Activated CD4-positive, CD25-positive, alpha-beta regulatory T cell treated with anti-CD3 and anti-CD28 coated beads, Interleukin-2, amount 50 U/mL, for 24 hours (primary cell): Measurements from ENCODE around the gene ERBB2.

Experiments
- ATAC-seq, 2 donors: fragments of 150-1000 bp; cut with Tn5 transposase; one replicate each; pipeline ENCODE4 v1.10.0; 2021; ENCODE audit warnings: mild to moderate bottlenecking in 1 of 2, moderate library complexity in 1 of 2

ERBB2 gene

DNA sequence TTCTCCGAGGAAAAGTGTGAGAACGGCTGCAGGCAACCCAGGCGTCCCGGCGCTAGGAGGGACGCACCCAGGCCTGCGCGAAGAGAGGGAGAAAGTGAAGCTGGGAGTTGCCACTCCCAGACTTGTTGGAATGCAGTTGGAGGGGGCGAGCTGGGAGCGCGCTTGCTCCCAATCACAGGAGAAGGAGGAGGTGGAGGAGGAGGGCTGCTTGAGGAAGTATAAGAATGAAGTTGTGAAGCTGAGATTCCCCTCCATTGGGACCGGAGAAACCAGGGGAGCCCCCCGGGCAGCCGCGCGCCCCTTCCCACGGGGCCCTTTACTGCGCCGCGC, at the start of gene ERBB2:
Gene ERBB2 (plus strand): TSS at position 247 of the 330 bp plus-strand sequence. CDS start 175 bp downstream, outside the sequence.
- ATAC-seq, result no peak

DNA sequence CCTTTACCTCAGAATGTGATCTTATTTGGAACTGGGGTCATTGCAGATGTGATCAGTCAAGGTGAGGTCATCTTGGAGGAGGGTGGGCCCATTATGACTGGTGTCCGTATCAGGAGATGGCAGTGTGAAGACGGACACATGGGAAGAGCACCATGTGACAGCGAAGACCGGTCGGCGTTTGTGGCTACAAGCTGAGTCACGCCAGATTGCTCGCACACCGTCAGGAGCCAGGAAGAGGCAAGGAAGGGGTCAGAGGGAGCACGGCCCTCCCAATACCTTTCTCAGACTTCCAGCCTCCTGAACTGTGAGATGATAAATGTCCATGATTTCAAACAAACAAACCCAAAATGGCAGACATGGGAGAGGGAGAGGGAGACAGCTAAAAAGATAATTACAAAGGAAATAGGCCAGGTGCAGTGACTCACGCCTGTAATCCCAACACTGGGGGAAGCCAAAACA, 49.7 kb upstream of the ERBB2 start:
- ATAC-seq, result no peak

DNA sequence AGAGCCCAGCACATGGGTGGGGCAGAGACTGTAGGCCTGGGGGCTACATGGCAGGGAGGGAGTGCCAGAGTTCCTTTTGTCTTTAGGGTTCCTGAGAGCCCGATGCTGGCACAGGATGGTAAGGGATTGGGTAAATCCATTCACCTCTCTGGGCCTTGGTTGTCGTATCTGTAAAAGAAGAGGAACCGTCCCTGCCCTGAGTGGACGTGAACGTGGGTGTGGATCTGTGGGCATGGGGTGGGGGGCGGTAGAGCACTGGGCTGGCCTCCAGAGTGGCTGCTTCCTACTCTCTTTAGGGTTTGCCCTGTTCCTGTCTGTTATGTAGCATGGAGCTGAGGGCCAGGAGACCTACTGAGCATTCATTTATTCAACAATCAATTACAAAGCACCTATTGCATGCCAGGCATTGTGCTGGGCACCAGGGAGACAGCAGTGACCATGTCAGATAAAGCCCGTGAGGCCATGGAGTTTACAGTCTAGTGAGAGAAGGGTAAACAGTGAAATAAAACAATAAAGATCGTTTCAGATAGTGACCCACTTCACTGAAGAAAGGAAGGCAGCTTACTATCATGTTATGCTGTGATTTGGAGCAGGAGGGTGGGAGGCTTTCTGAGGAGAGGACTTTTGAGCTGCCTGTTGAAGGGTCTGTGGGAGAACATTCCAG, 47.8 kb upstream of the ERBB2 start:
- ATAC-seq, result no peak

DNA sequence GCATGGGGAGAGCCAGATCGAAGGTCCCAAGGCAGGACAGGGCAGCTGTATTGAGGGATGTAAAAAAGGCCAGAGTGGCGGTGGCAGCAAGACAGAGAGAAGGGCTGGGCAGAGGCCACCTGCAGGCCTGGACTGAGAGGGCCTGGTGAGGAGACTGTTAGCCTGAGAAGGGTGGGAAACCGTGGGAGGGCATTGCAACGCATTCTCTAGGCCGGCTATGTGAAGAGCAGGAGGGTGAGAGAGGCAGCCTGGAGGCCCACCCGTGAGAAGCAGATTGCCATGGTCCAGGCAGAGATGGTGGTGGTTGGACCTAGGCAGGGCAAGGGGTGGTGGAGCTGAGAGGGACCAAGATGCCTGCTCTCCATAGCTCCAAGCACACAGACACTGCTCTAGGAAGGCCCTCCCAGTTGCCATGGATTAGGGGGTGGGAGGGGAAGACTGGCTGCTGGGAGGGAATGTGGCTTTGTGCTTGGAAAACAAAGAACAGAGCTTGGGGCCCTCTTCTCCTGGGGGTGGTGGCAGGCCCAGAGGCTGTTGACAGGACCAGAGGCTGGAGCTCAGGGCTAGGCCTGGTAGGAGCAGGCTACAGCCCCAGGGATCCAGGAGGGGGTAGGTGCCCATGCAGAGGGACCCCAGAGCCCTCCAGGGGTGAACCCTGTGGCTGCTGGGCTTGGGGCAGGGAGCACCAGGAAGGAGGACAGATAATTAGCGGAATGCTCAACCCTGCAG, 47.1 kb upstream of the ERBB2 start:
- no peak for ATAC-seq

DNA sequence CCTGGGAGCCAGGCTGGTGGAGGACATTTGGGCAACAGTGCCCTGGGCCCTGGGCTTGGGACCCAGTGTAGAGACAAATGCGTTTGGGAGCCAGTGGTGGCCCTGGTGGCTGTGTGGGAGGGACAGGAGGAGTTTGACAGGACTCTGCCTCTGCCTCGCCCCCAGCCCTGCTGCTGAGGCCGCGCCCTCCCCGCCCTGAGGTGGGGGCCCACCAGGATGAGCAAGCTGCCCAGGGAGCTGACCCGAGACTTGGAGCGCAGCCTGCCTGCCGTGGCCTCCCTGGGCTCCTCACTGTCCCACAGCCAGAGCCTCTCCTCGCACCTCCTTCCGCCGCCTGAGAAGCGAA, 46.6 kb upstream of the ERBB2 start:
- ATAC-seq, result no peak

DNA sequence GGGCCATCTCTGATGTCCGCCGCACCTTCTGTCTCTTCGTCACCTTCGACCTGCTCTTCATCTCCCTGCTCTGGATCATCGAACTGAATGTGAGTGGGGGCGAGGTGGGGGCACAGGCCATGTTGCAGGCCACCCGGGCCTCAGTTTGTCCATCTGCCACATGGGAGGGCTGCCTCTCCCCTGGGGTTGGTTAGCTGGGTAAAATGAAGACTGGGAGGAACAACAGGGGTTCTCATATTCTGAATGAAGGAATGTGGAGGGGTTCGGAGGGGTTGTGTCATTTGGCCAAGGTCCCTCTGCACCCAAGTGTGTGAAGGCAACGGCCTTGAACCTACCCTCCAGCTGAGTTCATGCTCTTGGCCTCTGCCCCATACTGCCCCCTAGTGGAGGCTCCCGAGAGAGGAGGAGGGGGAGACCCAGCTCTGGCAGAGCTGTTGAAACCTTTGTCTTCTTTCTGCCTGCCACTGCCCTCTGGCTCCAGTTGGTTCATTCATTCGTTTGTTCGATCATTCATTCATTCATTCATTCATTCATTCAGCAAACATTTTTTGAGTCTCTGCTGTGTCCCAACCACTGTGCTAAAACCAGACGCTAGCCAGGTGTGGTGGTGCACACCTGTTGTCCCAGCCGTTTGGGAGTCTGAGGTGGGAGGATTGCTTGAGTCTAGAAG, 46.1 kb upstream of the ERBB2 start:
- ATAC-seq, result peak; percentile 67 to 76

DNA sequence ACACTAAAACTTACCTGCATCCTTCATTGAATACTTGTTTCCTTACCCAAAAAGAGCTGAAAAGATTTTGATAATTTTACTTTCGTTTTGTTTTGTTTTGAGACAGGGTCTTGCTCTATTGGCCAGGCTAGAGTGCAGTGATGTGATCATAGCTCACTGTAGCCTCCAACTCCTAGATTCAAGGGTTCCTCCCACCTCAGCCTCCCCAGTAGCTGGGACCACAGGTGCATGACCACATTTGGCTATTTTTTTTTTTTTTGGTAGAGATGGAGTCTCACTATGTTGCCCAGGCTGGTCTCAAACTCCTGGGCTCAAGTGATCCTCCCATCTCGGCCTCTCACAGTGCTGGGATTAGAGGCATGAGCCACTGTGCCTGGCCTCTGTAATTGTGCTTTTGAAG, 44.8 kb upstream of the ERBB2 start:
- no peak for ATAC-seq

DNA sequence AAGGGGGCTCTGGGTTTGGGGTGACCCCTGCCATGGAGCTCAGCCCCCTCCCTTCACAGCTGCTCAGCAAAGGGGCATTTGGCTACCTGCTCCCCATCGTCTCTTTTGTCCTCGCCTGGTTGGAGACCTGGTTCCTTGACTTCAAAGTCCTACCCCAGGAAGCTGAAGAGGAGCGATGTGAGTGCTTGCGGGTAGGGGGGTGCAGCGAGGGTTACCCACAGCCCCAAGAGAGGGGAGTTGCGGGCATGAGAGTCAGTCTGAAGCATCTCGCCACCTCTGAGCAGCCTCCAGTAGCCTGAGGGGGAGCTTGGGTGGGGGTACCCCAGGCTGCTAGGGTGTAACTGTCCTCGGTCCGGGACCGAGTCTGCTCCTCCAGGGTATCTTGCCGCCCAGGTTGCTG, 41.5 kb upstream of the ERBB2 start:
- no peak for ATAC-seq

DNA sequence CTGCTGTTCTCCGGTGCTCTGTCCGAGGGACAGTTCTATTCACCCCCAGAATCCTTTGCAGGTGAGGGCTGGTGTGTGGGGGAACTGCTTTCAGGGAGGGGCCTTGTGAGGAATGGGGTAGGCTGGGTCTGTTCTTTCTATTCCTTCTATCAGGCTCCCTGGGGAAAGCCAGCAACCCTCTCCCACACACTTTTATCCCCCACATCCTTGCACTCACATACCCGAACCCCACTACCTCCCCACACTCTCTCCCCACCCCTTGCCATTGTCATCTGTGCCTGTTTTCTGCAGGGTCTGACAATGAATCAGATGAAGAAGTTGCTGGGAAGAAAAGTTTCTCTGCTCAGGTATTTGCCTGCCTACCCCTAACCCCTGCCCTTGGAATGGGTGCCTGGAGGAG, 41.1 kb upstream of the ERBB2 start:
- no peak for ATAC-seq

DNA sequence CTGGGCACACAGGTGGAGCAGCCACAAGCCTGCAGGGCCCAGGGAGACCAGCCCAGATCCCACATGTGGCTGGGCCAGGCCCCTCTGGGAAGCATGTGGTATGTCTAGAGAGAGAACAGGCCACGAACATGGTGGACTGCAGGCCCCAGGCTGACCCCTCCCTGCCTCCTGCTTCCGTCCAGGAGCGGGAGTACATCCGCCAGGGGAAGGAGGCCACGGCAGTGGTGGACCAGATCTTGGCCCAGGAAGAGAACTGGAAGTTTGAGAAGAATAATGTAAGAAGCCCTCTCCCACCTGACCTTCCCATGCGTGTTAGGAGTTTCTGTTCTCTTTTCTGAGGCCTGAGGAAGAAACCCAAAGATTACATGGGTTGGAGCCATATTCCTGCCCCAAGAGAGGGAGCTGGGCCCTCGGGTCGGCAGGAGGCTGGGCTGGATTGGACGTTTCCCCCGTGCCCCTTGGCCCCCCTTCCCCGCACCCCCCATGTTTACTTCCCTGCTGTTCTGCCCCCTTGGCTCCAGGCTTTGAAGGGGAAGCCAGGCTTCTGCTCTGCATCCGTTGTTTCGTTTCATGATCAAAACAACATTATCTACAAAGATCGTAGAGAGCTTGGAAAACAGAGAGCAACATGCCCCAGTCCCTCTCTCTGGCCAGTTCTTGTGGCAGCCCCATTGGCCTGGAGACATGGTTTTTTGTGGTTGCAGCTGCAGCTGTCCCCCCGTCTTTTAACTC, 40.4 kb upstream of the ERBB2 start:
- ATAC-seq, result no peak

DNA sequence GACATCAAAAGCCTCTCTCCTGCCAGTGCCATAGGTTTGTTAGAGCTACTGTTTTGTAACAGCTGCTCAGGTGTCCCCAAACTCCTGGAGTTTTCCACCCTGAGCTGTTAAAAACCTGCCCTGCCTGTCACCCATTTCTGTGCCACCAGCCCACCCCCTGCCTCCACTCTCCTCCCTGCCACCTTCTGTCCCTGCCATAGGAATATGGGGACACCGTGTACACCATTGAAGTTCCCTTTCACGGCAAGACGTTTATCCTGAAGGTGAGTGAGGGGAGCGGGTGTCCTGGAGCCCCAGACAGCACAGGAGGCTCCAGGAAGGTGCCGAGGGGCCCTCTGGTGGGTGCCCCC, 39.9 kb upstream of the ERBB2 start:
- ATAC-seq, result no peak

DNA sequence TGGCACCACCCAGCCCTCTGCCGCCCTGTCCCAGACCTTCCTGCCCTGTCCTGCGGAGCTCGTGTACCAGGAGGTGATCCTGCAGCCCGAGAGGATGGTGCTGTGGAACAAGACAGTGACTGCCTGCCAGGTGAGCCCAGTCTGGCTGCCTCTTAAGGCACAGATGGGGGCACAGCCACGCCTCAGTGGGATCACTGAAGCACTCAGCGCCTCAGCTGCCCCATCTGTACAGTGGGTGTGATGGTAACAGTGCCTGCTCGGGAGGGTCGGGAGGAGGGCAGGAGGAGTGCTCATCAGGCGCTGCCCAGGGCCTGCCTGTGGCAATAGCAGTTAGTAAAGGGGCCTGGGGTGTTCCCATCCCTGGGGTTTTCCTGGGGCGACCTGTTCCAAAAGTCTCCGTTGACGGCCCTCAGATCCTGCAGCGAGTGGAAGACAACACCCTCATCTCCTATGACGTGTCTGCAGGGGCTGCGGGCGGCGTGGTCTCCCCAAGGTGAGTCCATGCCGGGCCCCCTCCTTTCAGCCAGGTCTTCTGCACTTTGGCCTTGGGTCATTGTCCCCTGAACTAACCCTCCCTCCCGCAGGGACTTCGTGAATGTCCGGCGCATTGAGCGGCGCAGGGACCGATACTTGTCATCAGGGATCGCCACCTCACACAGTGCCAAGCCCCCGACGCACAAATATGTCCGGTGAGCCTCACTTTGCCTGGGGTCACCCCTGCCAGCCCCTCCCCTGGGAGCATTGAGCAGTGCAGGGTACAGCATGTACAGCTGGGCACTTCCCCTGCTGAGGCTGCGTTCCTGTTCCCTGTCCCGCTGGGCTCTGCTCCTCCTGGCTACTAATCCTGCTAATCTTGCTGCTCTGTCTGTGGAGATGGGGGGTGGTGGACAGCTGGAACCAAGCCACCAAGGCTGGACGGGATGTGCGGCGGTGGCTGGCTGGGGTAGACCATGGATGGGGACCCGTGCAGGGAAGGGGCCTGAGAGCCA, 39.2 kb upstream of the ERBB2 start:
- ATAC-seq, result no peak

DNA sequence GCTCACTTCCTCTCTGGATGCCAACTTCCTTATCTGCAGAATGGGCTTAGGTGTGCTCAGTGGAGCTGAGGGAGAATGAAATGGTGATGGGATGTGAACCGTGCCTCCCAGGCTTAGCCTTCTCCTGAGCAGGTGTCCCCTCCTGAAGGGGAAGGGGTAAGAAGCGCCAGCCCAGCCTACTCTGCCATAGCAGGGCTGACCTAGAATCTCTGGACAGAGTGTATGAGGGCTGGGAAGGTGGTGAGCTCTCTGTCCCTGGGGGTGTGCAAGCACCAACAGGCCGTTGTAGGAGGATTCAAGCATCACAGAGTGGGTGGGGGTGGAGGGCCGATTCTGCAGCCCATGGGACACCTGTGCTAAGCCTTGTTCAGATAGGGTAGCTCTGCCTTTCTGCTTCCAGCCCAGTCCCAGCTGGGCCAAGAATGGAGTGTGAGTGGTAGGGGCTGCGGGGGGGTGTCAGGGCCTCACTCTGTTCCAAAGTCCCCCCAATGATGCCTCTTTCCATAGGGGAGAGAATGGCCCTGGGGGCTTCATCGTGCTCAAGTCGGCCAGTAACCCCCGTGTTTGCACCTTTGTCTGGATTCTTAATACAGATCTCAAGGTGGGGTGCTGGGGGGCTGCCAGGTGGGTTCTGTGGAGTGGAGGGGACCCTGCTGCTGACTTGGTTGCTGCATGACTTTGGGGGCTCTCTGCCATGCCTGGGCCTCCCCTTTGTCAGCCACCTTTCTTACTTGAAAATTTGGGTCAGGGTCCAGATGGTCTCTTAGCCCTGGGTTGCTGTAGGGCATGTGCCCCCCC, 37.9 kb upstream of the ERBB2 start:
- no peak for ATAC-seq

DNA sequence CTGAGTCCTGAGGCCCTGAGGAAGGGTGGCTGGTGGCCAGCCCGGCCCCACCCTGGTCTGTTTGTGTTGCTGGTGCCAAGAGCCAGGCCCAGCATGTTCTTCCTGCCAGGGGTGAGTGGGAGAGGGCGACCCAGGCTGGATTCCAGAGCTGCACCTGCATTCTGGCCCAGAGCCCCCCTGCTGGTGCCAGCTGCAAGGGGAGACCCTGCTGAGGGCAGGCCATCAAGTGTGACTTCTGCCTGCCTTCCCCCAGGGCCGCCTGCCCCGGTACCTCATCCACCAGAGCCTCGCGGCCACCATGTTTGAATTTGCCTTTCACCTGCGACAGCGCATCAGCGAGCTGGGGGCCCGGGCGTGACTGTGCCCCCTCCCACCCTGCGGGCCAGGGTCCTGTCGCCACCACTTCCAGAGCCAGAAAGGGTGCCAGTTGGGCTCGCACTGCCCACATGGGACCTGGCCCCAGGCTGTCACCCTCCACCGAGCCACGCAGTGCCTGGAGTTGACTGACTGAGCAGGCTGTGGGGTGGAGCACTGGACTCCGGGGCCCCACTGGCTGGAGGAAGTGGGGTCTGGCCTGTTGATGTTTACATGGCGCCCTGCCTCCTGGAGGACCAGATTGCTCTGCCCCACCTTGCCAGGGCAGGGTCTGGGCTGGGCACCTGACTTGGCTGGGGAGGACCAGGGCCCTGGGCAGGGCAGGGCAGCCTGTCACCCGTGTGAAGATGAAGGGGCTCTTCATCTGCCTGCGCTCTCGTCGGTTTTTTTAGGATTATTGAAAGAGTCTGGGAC, 37.1 kb upstream of the ERBB2 start:
- ATAC-seq, result no peak

DNA sequence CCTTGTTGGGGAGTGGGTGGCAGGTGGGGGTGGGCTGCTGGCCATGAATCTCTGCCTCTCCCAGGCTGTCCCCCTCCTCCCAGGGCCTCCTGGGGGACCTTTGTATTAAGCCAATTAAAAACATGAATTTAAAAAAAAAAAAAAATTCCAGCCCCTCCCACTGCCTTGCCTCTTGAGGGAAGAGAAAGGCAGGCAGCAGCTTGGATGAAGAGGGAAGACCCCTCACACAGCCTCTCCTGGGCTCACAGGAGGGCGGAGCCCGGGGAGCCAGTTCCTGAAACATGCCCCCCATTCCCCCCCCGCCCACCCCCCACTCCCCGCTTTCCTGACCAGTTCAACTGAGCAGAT, 36.5 kb upstream of the ERBB2 start:
- no peak for ATAC-seq

DNA sequence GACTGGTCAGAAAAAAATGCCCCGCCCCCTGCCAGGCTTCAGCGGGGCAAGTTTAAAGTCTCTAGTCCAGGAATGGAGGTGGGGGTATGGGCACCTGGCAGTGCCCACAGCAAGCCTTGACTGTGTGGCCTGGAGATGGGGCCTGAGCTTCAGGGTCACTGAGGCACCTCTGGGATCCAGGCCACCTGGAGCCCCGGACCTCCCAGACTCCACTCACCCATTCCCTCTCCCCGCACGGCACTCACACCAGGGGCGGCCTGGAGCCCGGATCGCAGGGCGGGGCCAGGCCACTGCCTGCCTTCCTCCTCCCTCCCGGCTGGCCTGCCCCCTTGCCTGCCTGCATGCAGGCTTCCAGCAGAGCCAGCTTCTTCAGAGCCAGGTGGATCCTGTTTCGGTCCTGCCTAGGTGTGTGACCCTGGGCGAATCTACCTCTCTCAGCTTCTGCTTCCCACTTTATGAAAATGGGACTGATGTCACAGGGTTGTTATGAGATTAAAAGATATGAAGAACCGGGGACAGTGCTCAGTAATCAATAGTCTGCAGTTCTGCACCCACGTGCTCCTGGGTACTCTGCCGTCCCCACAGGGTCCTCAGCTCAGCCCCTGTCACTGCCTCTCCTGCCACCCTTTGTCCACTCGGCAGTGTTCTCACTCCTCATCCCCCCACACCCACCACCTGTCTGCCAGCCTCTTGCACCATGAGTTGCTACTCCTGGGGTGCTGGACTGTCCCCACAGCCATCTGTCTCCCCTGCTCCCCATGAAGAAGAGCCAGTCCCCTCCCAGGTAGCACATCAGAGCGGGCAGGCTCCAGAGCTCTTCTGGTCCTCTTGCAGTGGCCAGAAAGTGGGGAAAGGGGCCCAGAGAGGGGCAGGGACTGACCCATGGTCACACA, 35.9 kb upstream of the ERBB2 start:
- ATAC-seq, result no peak

DNA sequence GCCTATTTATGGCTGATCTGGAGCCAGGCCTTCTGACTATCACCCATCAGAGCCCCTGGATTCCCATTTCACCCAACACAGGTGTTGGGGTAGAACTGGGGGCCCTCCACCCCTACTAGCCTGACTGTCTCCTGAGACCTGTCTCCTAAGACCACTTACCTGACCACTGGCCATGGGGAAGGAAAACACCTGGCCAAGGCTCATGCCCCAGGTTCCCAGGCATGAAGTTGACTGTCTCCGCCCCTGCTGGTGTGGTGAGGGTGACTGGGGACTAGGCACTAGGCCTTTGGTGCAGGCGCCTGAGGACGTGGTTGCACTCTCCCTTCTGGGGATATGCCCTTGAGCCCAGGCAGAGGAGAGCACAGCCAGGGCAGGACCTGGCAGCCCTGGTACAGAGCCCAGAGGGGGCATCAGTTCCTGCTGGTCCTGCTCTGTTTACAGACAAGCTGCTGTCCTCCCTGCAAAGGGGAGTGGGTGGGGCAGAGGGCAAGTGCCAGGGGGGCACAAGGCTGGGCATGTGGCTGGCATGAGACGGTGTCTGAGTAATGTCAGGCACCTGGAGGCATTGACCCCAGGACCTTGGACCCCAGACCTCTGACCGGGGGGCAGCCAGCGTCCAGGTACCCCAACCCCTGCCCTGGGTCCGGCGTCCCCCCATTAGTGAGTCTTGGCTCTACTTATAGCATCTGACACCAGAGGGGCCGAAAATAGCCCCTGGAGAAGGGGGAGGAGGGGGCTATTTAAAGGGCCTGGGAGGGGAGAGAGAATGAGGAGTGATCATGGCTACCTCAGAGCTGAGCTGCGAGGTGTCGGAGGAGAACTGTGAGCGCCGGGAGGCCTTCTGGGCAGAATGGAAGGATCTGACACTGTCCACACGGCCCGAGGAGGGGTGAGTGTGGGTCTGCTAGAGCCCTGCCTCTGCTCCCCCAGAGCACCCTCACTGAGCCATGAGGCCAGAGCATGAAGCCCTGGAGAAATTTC, 35.0 kb upstream of the ERBB2 start, which contains the start of gene TCAP:
Gene TCAP (plus strand): TSS at position 769 of the 981 bp plus-strand sequence. CDS start 11 bp downstream, at position 780.
- no peak for ATAC-seq

DNA sequence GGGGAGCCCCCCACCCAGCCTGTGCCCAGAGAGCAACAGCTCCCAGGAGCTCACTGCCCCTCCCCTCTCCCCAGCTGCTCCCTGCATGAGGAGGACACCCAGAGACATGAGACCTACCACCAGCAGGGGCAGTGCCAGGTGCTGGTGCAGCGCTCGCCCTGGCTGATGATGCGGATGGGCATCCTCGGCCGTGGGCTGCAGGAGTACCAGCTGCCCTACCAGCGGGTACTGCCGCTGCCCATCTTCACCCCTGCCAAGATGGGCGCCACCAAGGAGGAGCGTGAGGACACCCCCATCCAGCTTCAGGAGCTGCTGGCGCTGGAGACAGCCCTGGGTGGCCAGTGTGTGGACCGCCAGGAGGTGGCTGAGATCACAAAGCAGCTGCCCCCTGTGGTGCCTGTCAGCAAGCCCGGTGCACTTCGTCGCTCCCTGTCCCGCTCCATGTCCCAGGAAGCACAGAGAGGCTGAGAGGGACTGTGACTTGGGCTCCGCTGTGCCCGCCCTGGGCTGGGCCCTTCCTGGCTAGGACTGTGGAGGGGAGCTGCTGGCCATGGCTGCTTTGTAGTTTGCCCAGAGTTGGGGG, 34.1 kb upstream of the ERBB2 start:
- peak in 1 of 2 donors; percentile 15 for ATAC-seq
